Left renal pelvis (tissue), 4 donors: ENCODE measurements around the gene TPGS2. TPM values are rescaled to one million over a fixed set of nuclear protein-coding genes. Genes with fewer than 3 reads are reported as not detected.

ENCODE experiments used
- DNase-seq, 4 donors: peaks; one replicate each; pipeline ENCODE4 v3.0.0-alpha.2; 2013; ENCODE audit warnings: low read depth in 4 of 4, low spot score in 3 of 4
- polyA plus RNA-seq, 4 donors: library from polyadenylated mRNA; unstranded; fragments of 120-200 nt; gene quantifications; one replicate each; pipeline ENCODE4 v1.2.1, GENCODE V29; 2013; ENCODE audit not compliant: insufficient read length in 4 of 4

The TPGS2 gene
- polyA plus RNA-seq, 4 donors, result 102 to 151 (median 115) TPM

DNA sequence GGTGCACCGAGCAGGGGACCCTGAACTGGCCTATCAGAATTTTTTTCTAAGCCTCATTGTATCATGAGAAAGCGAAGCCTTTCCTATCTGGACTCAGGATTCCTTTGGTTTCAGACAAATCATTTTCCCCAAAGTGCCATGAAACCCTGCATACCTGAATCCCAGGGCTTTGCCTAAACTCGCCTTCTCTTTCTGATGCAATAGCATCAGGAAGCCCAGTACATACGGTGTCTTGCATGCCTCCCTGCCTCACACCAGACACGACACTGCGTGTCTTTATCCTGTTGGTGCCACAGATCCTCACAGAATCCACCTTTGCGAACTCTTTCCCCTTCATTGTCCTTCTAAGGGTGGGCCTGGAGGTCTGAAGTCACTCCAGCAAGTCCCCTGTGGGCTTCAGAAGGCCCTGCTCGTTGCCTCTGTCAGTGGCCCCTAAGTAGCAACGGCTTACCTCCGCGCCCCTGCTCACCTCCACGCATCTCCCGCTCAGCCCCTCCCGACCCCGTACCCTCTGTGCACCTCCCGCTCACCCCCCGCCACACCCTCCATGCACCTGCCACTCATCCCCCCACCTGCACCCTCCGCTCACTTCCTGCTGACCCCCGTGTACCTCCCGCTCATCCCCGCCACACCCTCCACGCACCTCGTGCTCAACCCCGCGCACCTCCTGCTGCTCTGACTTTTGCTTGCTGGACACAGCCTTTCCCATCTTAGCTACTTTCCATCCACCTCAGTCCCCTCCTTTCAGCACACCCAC, 83.4 kb downstream of the TPGS2 start:
- no peak for DNase-seq

DNA sequence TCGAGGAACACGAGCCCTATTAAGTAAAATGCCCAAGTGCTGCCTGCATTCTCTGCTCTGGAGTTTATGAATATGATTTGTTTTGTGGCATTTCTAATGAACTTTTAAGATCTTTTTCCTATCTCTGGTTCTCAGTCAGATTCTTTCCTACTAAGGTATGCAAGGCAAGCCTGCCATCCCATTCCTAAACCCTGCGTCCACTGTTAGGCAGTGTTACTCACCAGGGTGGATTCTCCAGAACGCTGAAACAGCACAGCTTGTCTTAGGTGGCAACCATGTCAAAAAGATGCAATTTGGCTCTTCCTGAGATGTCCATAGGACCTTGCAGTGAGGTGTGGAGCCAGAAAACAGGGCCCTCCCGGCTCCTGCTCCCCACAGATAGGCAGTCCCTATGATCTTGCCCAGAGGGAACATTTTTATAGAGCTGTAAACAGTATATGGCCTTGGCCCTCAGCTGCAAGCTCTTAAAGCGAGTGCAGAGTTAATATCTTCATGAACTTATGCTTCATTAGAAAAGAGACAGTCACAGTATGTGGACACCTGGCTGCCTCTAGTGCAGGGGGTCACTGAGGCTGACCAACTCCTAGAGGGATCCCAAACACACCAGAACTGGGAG, 84.4 kb downstream of the TPGS2 start:
- no peak for DNase-seq

Other genes starting within 250 kb of the TPGS2 start
- gene KIAA1328, start 125 bp upstream of the TPGS2 start, polyA plus RNA-seq, result 10 to 100 TPM; 11.0 to 12.9 (median 11.5) TPM